Thoracic aorta (tissue), 2 donors: ENCODE results near the gene TMEM256. TPM values are rescaled to one million over a fixed set of nuclear protein-coding genes. Genes with fewer than 3 reads are reported as not detected.
"Not testable (repeated sequence)": the region's sequence is repeated elsewhere in the genome, so short reads cannot be mapped to it uniquely, and the experiment has no call there.

ENCODE experiments used
- ATAC-seq: fragments of 150-250 bp; one replicate; pipeline ENCODE4 v1.8.0; 2017; ENCODE audit warnings: low read depth; ENCODE audit not compliant: insufficient number of reproducible peaks, low FRiP score
- DNase-seq: peaks from one replicate; pipeline ENCODE4 v3.0.0-alpha.2; 2020; ENCODE audit warnings: low spot score
- H3K27ac ChIP-seq, 2 donors: fragments of 200-600 bp; sonication (generic); 1 replicate in 1 of 2; 2 replicates in 1 of 2; pipeline ENCODE4 v1.5.1; 2016; ENCODE audit warnings: mild to moderate bottlenecking in 2 of 2, moderate library complexity in 2 of 2
- H3K27me3 ChIP-seq: fragments of 200-600 bp; sonication (generic); replicated peaks from 2 replicates; pipeline ENCODE4 v1.6.0; 2016; ENCODE audit warnings: mild to moderate bottlenecking; ENCODE audit not compliant: insufficient read depth
- H3K36me3 ChIP-seq: fragments of 200-600 bp; sonication (generic); one replicate; pipeline ENCODE4 v1.5.1; 2016
- H3K4me1 ChIP-seq, 2 donors: fragments of 200-600 bp; sonication (generic); 1 replicate in 1 of 2; 2 replicates in 1 of 2; pipeline versions ENCODE4 v1.5.1 to v1.6.0; 2016; ENCODE audit warnings: low read depth in 2 of 2, mild to moderate bottlenecking in 1 of 2; ENCODE audit not compliant: control insufficient read depth in 1 of 2
- H3K4me3 ChIP-seq: fragments of 200-600 bp; sonication (generic); 2 replicates; pipeline ENCODE4 v1.5.1; 2016; ENCODE audit warnings: mild to moderate bottlenecking
- H3K9me3 ChIP-seq: fragments of 200-600 bp; sonication (generic); 2 replicates; pipeline ENCODE4 v1.5.1; 2016
- total RNA-seq, 2 donors: library from RNA; depleted of rRNA; stranded (reverse); fragments of >200 nt; gene quantifications; one replicate each; pipeline versions ENCODE4 v1.1.0 to v1.2.3, GENCODE V29; 2016
- TF ChIP-seq, protein P1 (sequence below): fragments of 200-600 bp; sonication (generic); IDR thresholded peaks from one replicate; pipeline ENCODE4 v1.5.1; 2019; ENCODE audit warnings: antibody characterized with exemption

TMEM256 gene
- total RNA-seq, 2 donors from 2014 or later: 27.9 to 88.9 TPM

DNA sequence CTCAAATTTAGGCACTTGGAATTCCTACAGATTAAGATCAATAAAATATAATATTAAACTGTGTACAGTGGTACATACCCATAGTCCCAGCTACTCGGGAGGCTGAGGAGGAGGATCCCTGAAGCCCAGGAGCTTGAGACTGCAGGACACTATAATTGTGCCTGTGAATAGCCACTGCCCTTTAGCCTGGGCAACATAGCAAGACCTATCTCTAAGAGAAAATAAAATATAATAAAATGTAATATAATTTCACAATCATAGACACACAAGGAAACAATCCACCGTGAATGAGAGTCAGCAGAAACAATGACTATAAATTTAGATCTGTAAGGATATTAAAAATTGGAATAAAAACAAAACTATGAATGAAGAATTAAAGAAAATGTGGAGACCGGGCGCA is 33.0 kb downstream of the TMEM256 start:
- Histone ChIP-seq H3K27me3 (no peaks in the 10 kb centered on the region), H3K27ac (no peak overlapping the region)

DNA sequence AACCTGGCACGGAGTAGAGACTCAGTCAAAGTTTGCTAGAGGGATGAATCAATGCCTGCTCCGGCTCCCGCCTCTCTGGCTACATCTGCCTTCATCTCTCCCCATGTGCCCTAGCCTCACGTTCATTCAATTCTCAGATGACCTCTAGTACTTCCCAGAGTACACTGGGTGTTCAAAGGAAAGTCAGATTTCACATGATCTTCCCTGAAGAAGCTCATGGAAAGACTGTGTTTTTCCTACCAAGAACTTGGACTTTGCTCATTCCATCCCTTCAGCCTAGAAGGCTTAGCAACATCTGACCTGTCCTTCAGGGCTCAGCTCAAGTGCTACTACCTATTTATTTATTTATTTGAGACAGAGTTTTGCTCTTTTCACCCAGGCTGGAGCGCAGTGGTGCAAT is 34.1 kb downstream of the TMEM256 start:
- no peaks in the 10 kb centered on the region for H3K4me1 ChIP-seq
- DNase-seq (no peak), ATAC-seq (no peak)
- TF ChIP-seq, protein P1, sequence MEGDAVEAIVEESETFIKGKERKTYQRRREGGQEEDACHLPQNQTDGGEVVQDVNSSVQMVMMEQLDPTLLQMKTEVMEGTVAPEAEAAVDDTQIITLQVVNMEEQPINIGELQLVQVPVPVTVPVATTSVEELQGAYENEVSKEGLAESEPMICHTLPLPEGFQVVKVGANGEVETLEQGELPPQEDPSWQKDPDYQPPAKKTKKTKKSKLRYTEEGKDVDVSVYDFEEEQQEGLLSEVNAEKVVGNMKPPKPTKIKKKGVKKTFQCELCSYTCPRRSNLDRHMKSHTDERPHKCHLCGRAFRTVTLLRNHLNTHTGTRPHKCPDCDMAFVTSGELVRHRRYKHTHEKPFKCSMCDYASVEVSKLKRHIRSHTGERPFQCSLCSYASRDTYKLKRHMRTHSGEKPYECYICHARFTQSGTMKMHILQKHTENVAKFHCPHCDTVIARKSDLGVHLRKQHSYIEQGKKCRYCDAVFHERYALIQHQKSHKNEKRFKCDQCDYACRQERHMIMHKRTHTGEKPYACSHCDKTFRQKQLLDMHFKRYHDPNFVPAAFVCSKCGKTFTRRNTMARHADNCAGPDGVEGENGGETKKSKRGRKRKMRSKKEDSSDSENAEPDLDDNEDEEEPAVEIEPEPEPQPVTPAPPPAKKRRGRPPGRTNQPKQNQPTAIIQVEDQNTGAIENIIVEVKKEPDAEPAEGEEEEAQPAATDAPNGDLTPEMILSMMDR: no peak
- H3K9me3 ChIP-seq: no peaks in the 10 kb centered on the region
- no peaks in the 10 kb centered on the region for H3K27me3 ChIP-seq
- H3K36me3 ChIP-seq: no peaks in the 10 kb centered on the region
- no peak overlapping the region for H3K27ac ChIP-seq
- H3K4me3 ChIP-seq: no peak overlapping the region

More for the DNA sequence above, 33.0 kb downstream of the TMEM256 start:
- Histone ChIP-seq H3K36me3 (no peaks in the 10 kb centered on the region), H3K9me3 (no peaks in the 10 kb centered on the region), H3K4me3 (no peak overlapping the region), H3K4me1 (no peaks in the 10 kb centered on the region)
- no peak for ATAC-seq
- TF ChIP-seq, protein P1: no peak
- DNase-seq: no peak

DNA sequence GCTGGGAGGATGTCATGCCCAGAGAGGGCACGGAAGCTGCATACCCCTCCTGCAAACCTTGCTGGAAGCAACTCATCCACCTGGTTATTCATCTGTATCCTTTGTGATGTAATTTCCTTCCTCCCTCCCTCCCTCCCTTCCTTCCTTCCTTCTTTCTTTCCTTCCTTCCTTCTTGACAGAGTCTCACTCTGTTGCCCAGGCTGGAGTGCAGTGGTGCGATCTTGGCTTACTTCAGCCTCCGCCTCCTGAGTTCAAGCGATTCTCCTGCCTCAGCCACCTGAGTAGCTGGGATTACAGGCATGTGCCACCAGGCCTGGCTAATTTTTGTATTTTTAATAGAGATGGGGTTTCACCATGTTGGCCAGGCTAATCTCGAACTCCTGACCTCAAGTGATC is 35.3 kb downstream of the TMEM256 start:
- ATAC-seq, DNase-seq, H3K9me3 ChIP-seq, H3K4me1 ChIP-seq, H3K36me3 ChIP-seq, H3K27ac ChIP-seq, H3K27me3 ChIP-seq, H3K4me3 ChIP-seq: not testable (repeated sequence)

DNA sequence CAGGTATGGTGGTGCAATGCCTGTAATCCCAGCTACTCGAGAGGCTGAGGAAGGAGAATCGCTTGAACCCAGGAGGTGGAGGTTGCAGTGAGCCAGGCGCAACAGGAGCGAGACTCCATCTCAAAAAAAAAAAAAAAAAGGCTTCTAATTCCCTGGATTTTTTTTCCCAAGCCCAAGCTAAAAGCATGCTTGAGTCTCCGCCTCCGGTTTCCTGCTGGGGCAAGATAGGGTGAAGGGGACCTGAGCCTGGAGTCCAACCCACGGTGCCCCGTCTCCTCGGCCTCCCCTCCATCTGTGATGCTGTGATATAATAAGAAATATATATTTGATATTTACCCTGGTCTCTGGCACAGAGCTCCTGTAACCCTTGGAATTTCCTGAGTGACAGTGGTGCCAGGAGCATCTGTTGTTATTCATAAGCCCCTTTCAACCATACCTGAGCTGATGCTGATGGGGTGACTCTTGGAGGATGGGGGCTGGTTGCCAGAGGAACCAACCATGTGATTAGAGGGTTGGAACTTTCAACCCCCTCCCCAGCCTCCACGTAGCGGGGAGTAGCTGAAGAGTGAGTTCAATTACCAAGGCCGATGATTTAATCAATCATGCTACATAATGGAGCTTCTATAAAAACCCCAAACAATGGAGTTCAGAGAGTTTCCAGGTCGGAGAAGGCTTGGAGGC is 35.8 kb downstream of the TMEM256 start:
- Histone ChIP-seq H3K27ac (no peak overlapping the region), H3K9me3 (no peaks in the 10 kb centered on the region), H3K4me3 (no peak overlapping the region), H3K27me3 (no peaks in the 10 kb centered on the region), H3K36me3 (no peaks in the 10 kb centered on the region), H3K4me1 (no peaks in the 10 kb centered on the region)
- no peak for ATAC-seq
- no peak for DNase-seq
- TF ChIP-seq, protein P1: no peak

DNA sequence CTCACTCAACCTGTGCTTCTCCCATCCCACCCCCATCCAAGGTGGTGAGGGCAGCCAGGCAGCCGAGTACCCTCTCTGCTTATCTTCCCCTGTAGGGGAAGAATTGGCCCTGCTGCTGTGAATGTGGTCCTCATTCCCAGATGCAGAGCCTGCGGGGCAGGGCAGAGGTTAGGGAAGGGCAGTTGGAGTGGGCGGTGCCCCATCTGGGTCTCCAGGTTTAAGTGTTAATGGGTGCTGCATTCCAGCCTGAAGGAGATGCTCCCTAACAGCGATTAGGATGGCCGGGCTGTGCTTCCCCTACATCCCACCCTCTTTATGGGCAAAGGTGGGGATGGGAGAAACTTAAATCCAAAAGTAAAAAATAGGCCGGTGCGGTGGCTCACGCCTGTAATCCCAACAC is 36.8 kb downstream of the TMEM256 start:
- no peaks in the 10 kb centered on the region for H3K4me1 ChIP-seq

DNA sequence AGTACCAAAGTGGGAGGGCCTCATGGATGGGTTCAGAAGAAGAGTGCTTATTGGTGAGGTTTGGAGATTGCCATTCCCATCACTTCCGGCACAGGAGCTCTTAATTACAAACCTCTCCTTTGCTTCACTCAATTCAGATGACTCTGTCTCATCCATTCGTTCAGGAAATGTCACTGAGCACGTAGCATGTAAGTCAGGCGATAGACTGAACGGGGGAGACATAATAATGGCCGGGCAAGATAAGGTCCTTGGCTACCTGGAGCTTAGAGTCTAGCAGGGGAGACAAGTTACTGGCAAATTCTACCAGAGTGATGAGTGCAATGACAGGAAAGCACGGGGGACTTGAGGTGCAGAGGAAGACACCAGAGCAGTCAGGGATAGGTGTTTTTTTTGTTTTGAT is 37.9 kb downstream of the TMEM256 start:
- not testable (repeated sequence) for DNase-seq, H3K4me3 ChIP-seq, H3K9me3 ChIP-seq, H3K4me1 ChIP-seq, H3K27ac ChIP-seq, H3K36me3 ChIP-seq, ATAC-seq, H3K27me3 ChIP-seq

More for the DNA sequence above, 36.8 kb downstream of the TMEM256 start:
- no peak for ATAC-seq
- no peak for DNase-seq
- Histone ChIP-seq H3K9me3 (no peaks in the 10 kb centered on the region), H3K4me3 (no peak overlapping the region), H3K27me3 (no peaks in the 10 kb centered on the region), H3K27ac (no peak overlapping the region), H3K36me3 (no peaks in the 10 kb centered on the region)
- TF ChIP-seq, protein P1: no peak
